UCSD-AML1 (cell line): ENCODE results near the gene PCNX1.
"Not testable (repeated sequence)": the region's sequence is repeated elsewhere in the genome, so short reads cannot be mapped to it uniquely, and the experiment has no call there.

Source experiments
- DNase-seq: peaks from one replicate; lab custom pipeline; 2025; ENCODE audit not compliant: unreplicated experiment; lab: John Stamatoyannopoulos, UW

PCNX1 gene

GRCh38 chr14:71064747-71065146 lies 157.5 kb downstream of the PCNX1 start:
- not testable (repeated sequence) for DNase-seq

GRCh38 chr14:71070169-71070568 lies 162.9 kb downstream of the PCNX1 start:
- DNase-seq, result no peak

- no peak for DNase-seq
Measured at GRCh38 chr14:71071042-71071441, 163.8 kb downstream of the PCNX1 start.

DNA sequence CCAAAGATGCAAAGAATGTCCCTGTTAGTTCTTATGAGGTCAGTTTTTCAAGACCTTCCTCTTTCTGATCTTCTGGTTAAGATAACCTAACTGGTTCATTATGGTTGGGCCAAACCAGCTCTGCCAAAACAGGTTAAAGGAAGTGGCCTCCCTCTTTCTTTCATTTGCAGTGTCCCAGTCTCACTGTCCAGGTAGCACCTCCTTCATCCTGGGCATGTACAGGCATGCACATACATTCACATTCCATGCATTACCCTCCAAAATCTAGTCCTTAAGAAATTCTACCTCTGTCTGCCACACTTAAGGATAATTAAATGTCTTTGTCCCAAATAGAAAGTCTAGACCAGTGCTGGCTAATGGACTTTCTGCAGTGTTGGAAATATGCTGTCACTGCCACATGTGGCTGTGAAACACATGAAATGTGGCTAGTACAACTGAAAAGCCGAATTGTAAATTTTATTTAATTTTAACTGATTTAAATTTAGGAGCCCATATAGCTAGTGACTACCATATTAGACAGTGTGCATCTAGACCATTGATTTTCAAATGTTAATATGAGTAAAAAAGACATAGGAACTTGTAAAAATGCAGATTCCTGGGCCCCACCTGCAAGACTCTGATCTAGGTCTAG lies 169.3 kb downstream of the PCNX1 start:
- no peak for DNase-seq

GRCh38 chr14:71078500-71078899 lies 171.2 kb downstream of the PCNX1 start:
- no peak for DNase-seq

DNA sequence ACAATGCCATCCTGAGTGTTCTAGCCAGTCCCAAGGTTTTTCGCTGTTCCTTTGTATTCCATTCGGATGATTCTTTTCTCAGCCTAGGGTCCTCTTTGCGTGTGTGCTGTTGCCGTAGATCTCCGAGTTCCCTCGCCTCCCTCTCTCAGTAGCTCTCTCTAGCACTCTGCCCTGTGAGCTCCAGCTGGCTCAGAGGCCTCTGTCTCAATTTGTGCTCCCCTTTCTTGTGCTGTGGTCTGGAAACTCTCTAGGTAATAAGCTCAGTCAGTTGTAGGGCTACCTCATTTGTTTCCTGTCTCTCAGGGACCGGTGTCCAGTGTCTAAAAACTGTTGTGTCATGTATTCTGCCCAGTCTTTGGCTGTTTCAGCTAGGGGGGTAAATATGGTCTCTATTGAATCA lies 179.3 kb downstream of the PCNX1 start:
- DNase-seq, result no peak

- DNase-seq, result no peak
Measured at GRCh38 chr14:71089971-71090370, 182.7 kb downstream of the PCNX1 start.

DNA sequence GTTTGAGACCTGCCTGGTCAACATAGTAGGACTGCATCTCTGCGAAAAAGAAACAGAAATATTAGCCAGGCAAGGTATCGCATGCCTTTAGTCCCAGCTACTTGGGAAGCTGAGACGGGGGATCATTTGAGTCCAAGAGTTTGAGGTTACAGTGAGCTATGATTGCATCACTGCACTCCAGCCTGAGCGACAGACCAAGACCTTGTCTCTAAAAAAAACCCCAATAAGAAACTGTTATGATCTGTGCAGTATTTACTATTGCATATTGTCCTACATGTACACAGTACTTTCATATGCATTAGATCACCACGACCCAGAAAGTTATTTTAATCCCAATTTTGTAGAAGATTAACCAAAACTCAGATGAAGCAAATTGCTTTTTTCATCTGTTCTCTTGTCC lies 187.5 kb downstream of the PCNX1 start:
- no peak for DNase-seq

- DNase-seq, result no peak
Measured at GRCh38 chr14:71096947-71097346, 189.7 kb downstream of the PCNX1 start.

DNA sequence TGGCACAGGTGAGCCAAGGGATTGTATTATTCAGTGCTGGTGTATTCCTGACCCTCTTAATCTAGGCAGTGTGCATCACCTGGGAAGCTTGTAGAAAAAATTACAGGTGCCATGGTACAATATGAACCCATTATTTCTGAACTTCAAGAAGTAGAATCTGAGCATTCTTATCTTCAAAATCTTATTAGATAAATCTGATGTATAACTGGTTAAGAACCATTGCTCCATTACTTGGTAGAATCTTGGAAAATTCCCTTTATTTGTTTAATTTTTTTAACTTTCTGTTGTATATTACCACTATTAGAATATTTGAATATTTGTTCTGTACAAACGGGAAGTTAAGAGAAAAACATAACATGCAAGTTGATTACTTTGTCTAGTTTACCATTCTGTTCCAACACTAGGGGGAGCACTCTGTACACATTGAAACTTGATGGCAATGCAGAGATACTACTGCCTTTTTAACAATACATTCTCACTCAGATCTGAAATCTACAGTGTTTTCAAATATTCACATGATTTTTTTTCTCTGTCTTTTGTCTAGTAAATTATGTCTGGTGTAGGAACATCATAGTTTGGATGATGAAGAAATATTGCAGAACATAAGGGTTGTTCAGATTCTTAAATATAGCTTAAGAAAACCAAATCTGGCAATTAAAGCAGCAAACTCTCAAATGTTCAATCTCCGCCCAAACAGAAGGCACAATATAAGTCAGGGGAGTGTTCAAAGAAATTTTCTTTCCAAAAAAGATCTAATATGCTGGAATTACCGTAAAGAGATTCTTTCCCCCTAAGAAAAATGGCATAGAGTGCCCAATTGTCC lies 196.6 kb downstream of the PCNX1 start:
- DNase-seq, result no peak

DNA sequence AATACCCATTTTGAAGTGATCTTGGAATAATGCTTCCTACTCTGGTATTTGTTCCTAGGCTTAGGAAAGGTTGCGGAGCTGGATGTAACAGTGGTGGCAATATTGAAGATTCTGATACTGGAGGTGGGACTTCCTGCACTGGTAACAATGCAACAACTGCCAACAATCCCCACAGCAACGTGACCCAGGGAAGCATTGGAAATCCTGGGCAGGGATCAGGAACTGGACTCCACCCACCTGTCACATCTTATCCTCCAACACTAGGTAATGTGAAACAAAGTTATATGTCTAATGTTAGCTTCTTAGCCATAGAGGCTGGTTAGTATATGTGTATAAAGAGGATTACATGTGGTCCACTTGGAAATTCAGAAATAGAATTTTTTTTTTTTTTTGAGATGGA lies 197.9 kb downstream of the PCNX1 start:
- DNase-seq, result no peak

DNA sequence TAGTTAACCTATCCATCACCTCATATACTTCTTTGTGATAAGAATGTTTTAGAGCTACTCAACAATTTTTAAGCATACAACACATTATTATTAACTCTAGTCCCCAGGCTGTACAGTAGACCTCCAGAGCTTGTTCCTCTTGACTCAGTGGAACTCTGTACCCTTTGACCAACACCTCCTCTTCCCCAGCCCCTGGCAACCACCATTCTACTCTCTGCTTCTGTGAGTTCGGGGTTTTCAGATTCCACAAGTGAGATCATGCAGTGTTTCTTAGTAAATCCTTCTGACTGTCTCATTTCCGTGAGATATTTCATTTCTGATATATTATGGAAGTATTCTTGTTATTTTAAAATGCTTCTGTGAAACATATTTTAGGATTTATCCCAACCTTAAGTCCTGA lies 200.7 kb downstream of the PCNX1 start:
- DNase-seq, result no peak

GRCh38 chr14:71108398-71109119 lies 201.3 kb downstream of the PCNX1 start:
- no peak for DNase-seq

DNA sequence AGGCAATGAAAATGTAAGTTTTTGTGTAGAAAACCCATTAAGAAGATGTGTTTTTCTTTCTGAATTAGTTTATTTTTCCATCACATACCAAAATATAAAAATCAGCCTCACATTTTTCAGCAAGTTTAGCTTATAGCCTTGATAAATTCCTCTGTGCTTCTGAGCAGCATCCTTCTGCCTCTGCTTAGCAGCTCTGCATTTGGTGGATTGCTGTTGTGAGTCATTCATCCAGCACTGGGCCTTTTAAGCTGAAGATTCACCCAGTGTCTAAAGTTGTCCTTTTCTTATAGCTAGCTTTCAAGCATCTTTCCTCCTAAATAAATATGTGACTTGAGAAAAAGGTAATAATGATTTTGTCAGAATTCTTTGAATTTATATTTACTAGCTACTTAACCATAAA lies 206.1 kb downstream of the PCNX1 start:
- no peak for DNase-seq

GRCh38 chr14:71114565-71114964 lies 207.3 kb downstream of the PCNX1 start:
- DNase-seq, result no peak

DNA sequence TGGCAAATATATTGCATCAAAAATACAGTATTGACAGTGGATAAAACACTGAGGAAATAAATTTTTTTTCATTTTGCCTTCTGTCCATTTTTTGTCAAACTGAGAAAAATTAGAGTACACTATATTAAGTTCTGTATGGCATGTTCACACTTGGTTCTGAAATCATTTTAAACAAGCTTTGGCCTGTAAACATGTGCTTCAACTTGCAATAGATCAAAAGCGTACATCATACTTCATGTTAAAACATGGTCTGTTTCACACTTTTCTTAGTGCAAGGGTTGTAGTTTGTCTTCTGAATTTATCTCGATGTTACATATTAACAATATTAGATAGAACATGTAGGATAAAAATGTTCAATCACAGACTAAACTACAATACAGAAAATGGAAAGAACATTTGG lies 208.0 kb downstream of the PCNX1 start:
- DNase-seq, result no peak

GRCh38 chr14:71115821-71116567 lies 208.7 kb downstream of the PCNX1 start:
- no peak for DNase-seq

GRCh38 chr14:71116568-71117122 lies 209.4 kb downstream of the PCNX1 start:
- DNase-seq, result no peak

- no peak for DNase-seq
Measured at GRCh38 chr14:71117839-71118743, 210.8 kb downstream of the PCNX1 start.

DNA sequence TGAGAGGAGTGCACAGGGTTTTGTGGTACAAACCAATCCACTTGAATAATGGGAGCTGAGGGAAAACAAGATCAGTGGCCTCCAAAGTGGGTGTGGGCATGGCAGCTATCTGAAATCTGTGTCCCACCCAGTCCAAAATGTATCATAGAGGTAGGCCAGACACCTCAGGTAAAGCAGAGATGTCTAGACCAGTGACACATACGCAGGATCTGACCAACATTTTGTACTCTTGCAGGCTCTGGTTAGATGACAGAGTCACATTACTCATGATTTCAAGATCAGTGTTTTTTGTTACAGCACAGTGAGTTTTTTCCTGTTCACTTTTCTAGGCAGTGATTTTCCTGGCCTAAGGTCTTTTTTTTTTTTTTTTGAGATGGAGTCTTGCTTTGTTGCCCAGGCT lies 211.8 kb downstream of the PCNX1 start:
- no peak for DNase-seq
